Ramos (cell line): ENCODE measurements around the gene SELPLG.
"Not testable (repeated sequence)": the region's sequence is repeated elsewhere in the genome, so short reads cannot be mapped to it uniquely, and the experiment has no call there.

Source experiments
- in situ Hi-C: fragments of 300-500 bp; cut with MboI; formaldehyde crosslinking; loops from one replicate; pipeline ENCODE4 v1.14.3; 2022; ENCODE audit warnings: low sequenced_read_pairs; ENCODE audit not compliant: unreplicated experiment

Gene SELPLG

GRCh38 chr12:108595711-108596647 is 37.7 kb downstream of the SELPLG start:
- in situ Hi-C loops: no loop called here

- in situ Hi-C loops: no loop called here
Measured at GRCh38 chr12:108594960-108595710, 38.6 kb downstream of the SELPLG start.

- in situ Hi-C loops: no loop called here
Measured at GRCh38 chr12:108594323-108594903, 39.3 kb downstream of the SELPLG start.

- in situ Hi-C loops: no loop called here
Measured at GRCh38 chr12:108592033-108592909, 41.4 kb downstream of the SELPLG start.

GRCh38 chr12:108591267-108591980 is 42.3 kb downstream of the SELPLG start:
- in situ Hi-C loops: no loop called here

GRCh38 chr12:108590463-108590862 is 43.2 kb downstream of the SELPLG start:
- in situ Hi-C loops: not testable (repeated sequence)

- in situ Hi-C loops: no loop called here
Measured at GRCh38 chr12:108589840-108590229, 43.9 kb downstream of the SELPLG start.

GRCh38 chr12:108589028-108589839 is 44.5 kb downstream of the SELPLG start:
- in situ Hi-C loops: no loop called here

- in situ Hi-C loops: no loop called here
Measured at GRCh38 chr12:108587826-108588225, 45.9 kb downstream of the SELPLG start.

- in situ Hi-C loops: no loop called here
Measured at GRCh38 chr12:108586306-108586705, 47.4 kb downstream of the SELPLG start.

- in situ Hi-C loops: no loop called here
Measured at GRCh38 chr12:108585864-108586263, 47.8 kb downstream of the SELPLG start.

- in situ Hi-C loops: no loop called here
Measured at GRCh38 chr12:108584456-108585065, 49.1 kb downstream of the SELPLG start.

GRCh38 chr12:108583991-108584390 is 49.7 kb downstream of the SELPLG start:
- in situ Hi-C loops: no loop called here

GRCh38 chr12:108582978-108583770 is 50.5 kb downstream of the SELPLG start:
- in situ Hi-C loops: no loop called here

GRCh38 chr12:108582509-108582908 is 51.2 kb downstream of the SELPLG start:
- in situ Hi-C loops: no loop called here

- in situ Hi-C loops: no loop called here
Measured at GRCh38 chr12:108581311-108582227, 52.1 kb downstream of the SELPLG start.
